Transverse colon (tissue), 3 donors: ENCODE data around the gene TLL2.

Source experiments
- POLR2A ChIP-seq: fragments of 450-650 bp; IDR thresholded peaks from one replicate; pipeline ENCODE4 v1.6.1; 2016; ENCODE audit warnings: antibody characterized with exemption, mild to moderate bottlenecking, moderate library complexity
- TF ChIP-seq, protein P1 (sequence below), 5 experiments: fragments of 200-600 bp in 3 of 5; fragments of 450-650 bp in 2 of 5; sonication (generic) in 3 of 5; IDR thresholded peaks; 1 replicate in 2 of 5; 2 replicates in 3 of 5; pipeline ENCODE4 v1.5.1; 2016 to 2017; ENCODE audit warnings: antibody characterized with exemption in 5 of 5, inconsistent platforms in 3 of 5, mild to moderate bottlenecking in 2 of 5, moderate library complexity in 1 of 5

DNA sequence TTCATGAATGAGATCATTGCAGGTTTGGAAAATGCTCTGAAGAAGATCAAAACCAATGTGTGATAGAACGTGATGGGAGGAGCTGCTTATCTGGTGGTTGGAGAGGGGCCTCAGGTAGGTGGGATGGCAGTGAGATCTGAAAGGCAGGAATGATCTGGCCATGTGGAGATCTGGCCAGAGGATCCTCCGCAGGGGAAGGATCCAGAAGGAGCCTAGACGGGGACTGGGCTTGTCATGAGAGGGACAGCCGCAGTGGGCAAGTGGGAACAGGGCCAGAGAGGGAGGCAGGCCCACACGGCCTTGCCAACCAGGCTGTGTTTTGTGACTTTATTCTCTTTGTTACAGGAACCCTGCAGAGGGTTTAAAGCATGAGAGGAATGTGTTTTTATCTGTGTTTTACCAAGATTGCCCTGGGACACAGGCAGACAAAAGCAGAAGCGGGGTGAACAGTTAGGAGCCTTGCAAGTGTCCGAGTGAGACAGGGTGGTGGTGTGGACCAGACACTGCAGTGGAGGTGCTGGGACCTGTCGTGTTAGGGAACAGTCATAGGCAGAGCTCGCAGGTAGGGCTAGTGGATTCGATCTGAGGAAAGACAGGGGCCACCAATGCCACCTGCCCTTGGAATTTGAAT lies 66.6 kb downstream of the TLL2 start:
- no peak for TF ChIP-seq POLR2A
- TF ChIP-seq, protein P1, sequence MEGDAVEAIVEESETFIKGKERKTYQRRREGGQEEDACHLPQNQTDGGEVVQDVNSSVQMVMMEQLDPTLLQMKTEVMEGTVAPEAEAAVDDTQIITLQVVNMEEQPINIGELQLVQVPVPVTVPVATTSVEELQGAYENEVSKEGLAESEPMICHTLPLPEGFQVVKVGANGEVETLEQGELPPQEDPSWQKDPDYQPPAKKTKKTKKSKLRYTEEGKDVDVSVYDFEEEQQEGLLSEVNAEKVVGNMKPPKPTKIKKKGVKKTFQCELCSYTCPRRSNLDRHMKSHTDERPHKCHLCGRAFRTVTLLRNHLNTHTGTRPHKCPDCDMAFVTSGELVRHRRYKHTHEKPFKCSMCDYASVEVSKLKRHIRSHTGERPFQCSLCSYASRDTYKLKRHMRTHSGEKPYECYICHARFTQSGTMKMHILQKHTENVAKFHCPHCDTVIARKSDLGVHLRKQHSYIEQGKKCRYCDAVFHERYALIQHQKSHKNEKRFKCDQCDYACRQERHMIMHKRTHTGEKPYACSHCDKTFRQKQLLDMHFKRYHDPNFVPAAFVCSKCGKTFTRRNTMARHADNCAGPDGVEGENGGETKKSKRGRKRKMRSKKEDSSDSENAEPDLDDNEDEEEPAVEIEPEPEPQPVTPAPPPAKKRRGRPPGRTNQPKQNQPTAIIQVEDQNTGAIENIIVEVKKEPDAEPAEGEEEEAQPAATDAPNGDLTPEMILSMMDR (IDR thresholded peaks at IDR 0.05), result no peak
